GM12878 (cell line): ENCODE results near the gene LRP5. TPM values are rescaled to one million over a fixed set of nuclear protein-coding genes. Genes with fewer than 3 reads are reported as not detected.

Experiments used
- BHLHE40 ChIP-seq, 2 experiments: fragments of 450-650 bp in 1 of 2; IDR thresholded peaks; 2 replicates each; pipeline ENCODE4 v1.6.1; 2011 to 2017; ENCODE audit warnings: low read depth in 2 of 2, borderline replicate concordance in 1 of 2, improper control_type of control experiment in 1 of 2, low read length in 1 of 2, mild to moderate bottlenecking in 1 of 2
- IKZF1 ChIP-seq: fragments of 450-650 bp; conservative IDR thresholded peaks from 2 replicates; pipeline ENCODE4 v1.6.1; 2017; ENCODE audit warnings: antibody characterized with exemption, mild to moderate bottlenecking
- polyA plus RNA-seq, 11 experiments: library from polyadenylated mRNA; depleted of rRNA in 4 of 11; unstranded in 6 of 11; stranded (reverse) in 5 of 11; fragments of >200 nt; fragmentation: Nextera tagmentation in 4 of 11; fragmentation: Illumina TruSeq in 1 of 11; extraction: Ambion mirVana in 4 of 11; extraction: Trizol in 1 of 11; gene quantifications; 1 replicate in 1 of 11; 2 replicates in 10 of 11; pipeline versions ENCODE4 v1.2.1 to v1.2.3, GENCODE V29; 2011 to 2016; ENCODE audit warnings: inconsistent platforms in 2 of 11, missing spikeins in 2 of 11, low read depth in 1 of 11
- total RNA-seq, 4 experiments: library from RNA; depleted of rRNA in 3 of 4; stranded (reverse); fragments of >200 nt in 3 of 4; fragmentation: Illumina TruSeq in 1 of 4; extraction: Trizol in 1 of 4; gene quantifications; 2 replicates each; pipeline versions ENCODE4 v1.2.1 to v1.2.3, GENCODE V29; 2013 to 2021
- TF ChIP-seq, protein P1 (sequence below): fragments of 450-650 bp; IDR thresholded peaks from 2 replicates; pipeline ENCODE4 v1.6.1; 2017; ENCODE audit warnings: mild to moderate bottlenecking, moderate library complexity
- TF ChIP-seq, protein P2 (sequence below): fragments of 450-650 bp; IDR thresholded peaks from 2 replicates; pipeline ENCODE4 v1.6.1; 2017; ENCODE audit warnings: mild to moderate bottlenecking, low read depth, inconsistent platforms; ENCODE audit not compliant: poor library complexity, severe bottlenecking
- TF ChIP-seq, protein P3 (sequence below): fragments of 150-350 bp; IDR thresholded peaks from 2 replicates; pipeline ENCODE4 v1.6.1; 2016; ENCODE audit warnings: low read depth, low read length

LRP5 gene
- total and polyA plus RNA-seq, 10 of the 15 experiments (the other 5 are each of a cell fraction or from before 2014, with no cell fraction given): 0.37 to 34.0 (median 6.6) TPM

DNA sequence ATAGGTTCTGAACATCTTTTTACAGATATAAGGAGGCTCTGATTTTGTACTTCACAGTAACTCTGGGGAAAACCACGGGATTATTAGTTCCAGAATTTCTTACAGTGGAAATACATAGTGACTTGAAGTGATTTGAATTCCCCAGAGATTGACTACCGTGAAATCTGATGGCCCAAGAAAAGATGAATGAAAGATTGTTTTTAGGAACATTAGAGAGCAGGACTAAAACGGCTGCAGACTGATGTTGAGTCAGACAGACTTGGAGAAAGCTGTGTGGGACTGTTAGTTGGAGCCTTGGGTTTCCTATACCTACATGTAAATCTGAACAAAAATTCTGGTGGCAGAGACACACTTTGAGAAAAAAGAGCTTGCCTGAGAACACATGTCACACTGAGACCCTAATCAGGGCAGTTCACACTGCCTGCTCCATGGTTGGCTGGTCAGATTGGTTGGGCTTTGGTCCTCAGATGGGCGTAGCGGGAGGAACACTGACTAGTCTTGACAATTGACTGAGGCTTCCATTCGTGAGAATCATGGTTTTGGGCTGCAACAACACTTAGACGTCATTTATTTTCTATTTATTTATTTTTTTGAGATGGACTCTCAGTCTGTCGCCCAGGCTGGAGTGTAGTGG is 154.9 kb downstream of the LRP5 start (continued):
- TF ChIP-seq, protein P1, sequence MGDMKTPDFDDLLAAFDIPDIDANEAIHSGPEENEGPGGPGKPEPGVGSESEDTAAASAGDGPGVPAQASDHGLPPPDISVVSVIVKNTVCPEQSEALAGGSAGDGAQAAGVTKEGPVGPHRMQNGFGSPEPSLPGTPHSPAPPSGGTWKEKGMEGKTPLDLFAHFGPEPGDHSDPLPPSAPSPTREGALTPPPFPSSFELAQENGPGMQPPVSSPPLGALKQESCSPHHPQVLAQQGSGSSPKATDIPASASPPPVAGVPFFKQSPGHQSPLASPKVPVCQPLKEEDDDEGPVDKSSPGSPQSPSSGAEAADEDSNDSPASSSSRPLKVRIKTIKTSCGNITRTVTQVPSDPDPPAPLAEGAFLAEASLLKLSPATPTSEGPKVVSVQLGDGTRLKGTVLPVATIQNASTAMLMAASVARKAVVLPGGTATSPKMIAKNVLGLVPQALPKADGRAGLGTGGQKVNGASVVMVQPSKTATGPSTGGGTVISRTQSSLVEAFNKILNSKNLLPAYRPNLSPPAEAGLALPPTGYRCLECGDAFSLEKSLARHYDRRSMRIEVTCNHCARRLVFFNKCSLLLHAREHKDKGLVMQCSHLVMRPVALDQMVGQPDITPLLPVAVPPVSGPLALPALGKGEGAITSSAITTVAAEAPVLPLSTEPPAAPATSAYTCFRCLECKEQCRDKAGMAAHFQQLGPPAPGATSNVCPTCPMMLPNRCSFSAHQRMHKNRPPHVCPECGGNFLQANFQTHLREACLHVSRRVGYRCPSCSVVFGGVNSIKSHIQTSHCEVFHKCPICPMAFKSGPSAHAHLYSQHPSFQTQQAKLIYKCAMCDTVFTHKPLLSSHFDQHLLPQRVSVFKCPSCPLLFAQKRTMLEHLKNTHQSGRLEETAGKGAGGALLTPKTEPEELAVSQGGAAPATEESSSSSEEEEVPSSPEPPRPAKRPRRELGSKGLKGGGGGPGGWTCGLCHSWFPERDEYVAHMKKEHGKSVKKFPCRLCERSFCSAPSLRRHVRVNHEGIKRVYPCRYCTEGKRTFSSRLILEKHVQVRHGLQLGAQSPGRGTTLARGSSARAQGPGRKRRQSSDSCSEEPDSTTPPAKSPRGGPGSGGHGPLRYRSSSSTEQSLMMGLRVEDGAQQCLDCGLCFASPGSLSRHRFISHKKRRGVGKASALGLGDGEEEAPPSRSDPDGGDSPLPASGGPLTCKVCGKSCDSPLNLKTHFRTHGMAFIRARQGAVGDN: no peak
- TF ChIP-seq BHLHE40 (IDR thresholded peaks at IDR 0.05; ENCODE audit: borderline replicate concordance in 1 of 2, low read depth in 2 of 2, low read length in 1 of 2) (no peak), IKZF1 (no peak)
- TF ChIP-seq, protein P2, sequence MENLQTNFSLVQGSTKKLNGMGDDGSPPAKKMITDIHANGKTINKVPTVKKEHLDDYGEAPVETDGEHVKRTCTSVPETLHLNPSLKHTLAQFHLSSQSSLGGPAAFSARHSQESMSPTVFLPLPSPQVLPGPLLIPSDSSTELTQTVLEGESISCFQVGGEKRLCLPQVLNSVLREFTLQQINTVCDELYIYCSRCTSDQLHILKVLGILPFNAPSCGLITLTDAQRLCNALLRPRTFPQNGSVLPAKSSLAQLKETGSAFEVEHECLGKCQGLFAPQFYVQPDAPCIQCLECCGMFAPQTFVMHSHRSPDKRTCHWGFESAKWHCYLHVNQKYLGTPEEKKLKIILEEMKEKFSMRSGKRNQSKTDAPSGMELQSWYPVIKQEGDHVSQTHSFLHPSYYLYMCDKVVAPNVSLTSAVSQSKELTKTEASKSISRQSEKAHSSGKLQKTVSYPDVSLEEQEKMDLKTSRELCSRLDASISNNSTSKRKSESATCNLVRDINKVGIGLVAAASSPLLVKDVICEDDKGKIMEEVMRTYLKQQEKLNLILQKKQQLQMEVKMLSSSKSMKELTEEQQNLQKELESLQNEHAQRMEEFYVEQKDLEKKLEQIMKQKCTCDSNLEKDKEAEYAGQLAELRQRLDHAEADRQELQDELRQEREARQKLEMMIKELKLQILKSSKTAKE: no peak
- TF ChIP-seq, protein P3, sequence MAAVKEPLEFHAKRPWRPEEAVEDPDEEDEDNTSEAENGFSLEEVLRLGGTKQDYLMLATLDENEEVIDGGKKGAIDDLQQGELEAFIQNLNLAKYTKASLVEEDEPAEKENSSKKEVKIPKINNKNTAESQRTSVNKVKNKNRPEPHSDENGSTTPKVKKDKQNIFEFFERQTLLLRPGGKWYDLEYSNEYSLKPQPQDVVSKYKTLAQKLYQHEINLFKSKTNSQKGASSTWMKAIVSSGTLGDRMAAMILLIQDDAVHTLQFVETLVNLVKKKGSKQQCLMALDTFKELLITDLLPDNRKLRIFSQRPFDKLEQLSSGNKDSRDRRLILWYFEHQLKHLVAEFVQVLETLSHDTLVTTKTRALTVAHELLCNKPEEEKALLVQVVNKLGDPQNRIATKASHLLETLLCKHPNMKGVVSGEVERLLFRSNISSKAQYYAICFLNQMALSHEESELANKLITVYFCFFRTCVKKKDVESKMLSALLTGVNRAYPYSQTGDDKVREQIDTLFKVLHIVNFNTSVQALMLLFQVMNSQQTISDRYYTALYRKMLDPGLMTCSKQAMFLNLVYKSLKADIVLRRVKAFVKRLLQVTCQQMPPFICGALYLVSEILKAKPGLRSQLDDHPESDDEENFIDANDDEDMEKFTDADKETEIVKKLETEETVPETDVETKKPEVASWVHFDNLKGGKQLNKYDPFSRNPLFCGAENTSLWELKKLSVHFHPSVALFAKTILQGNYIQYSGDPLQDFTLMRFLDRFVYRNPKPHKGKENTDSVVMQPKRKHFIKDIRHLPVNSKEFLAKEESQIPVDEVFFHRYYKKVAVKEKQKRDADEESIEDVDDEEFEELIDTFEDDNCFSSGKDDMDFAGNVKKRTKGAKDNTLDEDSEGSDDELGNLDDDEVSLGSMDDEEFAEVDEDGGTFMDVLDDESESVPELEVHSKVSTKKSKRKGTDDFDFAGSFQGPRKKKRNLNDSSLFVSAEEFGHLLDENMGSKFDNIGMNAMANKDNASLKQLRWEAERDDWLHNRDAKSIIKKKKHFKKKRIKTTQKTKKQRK: no peak
